H1 (cell line): ENCODE results near the gene TRIM14.

Experiments used
- PHF8 ChIP-seq: fragments of 200-600 bp; sonication (generic); conservative IDR thresholded peaks from 2 replicates; pipeline ENCODE4 v1.7.1; 2012; ENCODE audit warnings: low read depth, mild to moderate bottlenecking, inconsistent platforms, low read length, moderate library complexity
- POU5F1 ChIP-seq: IDR thresholded peaks from 2 replicates; pipeline ENCODE4 v1.6.1; 2011; ENCODE audit warnings: low read depth, mild to moderate bottlenecking, low read length, moderate library complexity
- YY1 ChIP-seq: IDR thresholded peaks from 2 replicates; pipeline ENCODE4 v1.6.1; 2011; ENCODE audit warnings: low read depth, mild to moderate bottlenecking, low read length

GRCh38 chr9:98097836-98098235 is 21.2 kb downstream of the TRIM14 start:
- TF ChIP-seq YY1 (no peak), POU5F1 (no peak), PHF8 (no peak)
